ENCODE data around the gene FBXO46. TPM values are rescaled to one million over a fixed set of nuclear protein-coding genes. Genes with fewer than 3 reads are reported as not detected.

Gene FBXO46
- total and polyA plus RNA-seq, 2 donors (not counting 3 experiments of a cell fraction or from before 2014, with no cell fraction given) = 7.7 to 21.2 TPM

- FAIRE-seq (no peak), DNase-seq (ENCODE audit: low read depth, low spot score) (no peak)
- BruUV-seq (replicated peaks) = no TSS peak
- Histone ChIP-seq H3K4me3 (replicated peaks in 1 of 3; ENCODE audit: insufficient read depth in 1 of 3, low read depth in 1 of 3, low read length in 3 of 3) (no peak overlapping the region), H3K27ac (ENCODE audit: insufficient read depth, low read depth, low read length) (no peak overlapping the region), H3K4me2 (ENCODE audit: insufficient read depth, low read length) (no peak overlapping the region), H4K20me1 (replicated peaks; ENCODE audit: control insufficient read depth, extremely low read depth, insufficient read depth, low read length) (no peaks in the 10 kb centered on the region), H3K4me1 (ENCODE audit: control insufficient read depth, extremely low read depth, insufficient read depth, low read length) (no peaks in the 10 kb centered on the region), H3K9me3 (replicated peaks; ENCODE audit: control insufficient read depth, insufficient read depth, low read length) (no peaks in the 10 kb centered on the region), H3K9ac (replicated peaks; ENCODE audit: extremely low read depth, insufficient read depth, low read length) (no peak overlapping the region), H3K27me3 (ENCODE audit: control insufficient read depth in 2 of 2, insufficient read depth in 2 of 2, low read length in 2 of 2) (no peaks in the 10 kb centered on the region), H2AFZ (ENCODE audit: low read depth, low read length) (no peak overlapping the region), H3K79me2 (ENCODE audit: control insufficient read depth, insufficient read depth, low read length) (no peaks in the 10 kb centered on the region), H3K9me1 (replicated peaks; ENCODE audit: control insufficient read depth, extremely low read depth, insufficient read depth, low read length) (no peaks in the 10 kb centered on the region), H3K36me3 (ENCODE audit: control insufficient read depth in 2 of 2, extremely low read depth in 1 of 2, insufficient read depth in 2 of 2, low read length in 2 of 2) (peaks cover 0 to 3% of the 10 kb centered on the region in 2 experiments)
- intact Hi-C loops (cut with micrococcal nuclease) = no loop called here
- dilution Hi-C loops (cut with MboI; ENCODE audit: extremely low pct_ligation_motif_present, low sequenced_read_pairs) = no loop called here
- ChIA-PET CTCF (interaction anchor here (1.1 to 1.3 kb wide), 4 partner anchors 9 to 68 kb away, joined by 4 to 9 read pairs (median 6); partner anchors contain the start of genes QPCTL and SNRPD2), POLR2A (no interaction called here)
- no peak for TF ChIP-seq JUN (IDR thresholded peaks at IDR 0.05; ENCODE audit: borderline replicate concordance, insufficient read depth, insufficient read length, low read depth)
- TF ChIP-seq, protein P1, sequence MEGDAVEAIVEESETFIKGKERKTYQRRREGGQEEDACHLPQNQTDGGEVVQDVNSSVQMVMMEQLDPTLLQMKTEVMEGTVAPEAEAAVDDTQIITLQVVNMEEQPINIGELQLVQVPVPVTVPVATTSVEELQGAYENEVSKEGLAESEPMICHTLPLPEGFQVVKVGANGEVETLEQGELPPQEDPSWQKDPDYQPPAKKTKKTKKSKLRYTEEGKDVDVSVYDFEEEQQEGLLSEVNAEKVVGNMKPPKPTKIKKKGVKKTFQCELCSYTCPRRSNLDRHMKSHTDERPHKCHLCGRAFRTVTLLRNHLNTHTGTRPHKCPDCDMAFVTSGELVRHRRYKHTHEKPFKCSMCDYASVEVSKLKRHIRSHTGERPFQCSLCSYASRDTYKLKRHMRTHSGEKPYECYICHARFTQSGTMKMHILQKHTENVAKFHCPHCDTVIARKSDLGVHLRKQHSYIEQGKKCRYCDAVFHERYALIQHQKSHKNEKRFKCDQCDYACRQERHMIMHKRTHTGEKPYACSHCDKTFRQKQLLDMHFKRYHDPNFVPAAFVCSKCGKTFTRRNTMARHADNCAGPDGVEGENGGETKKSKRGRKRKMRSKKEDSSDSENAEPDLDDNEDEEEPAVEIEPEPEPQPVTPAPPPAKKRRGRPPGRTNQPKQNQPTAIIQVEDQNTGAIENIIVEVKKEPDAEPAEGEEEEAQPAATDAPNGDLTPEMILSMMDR (IDR thresholded peaks at IDR 0.05; ENCODE audit: extremely low read depth in 1 of 2, insufficient read depth in 1 of 2, low read depth in 1 of 2, low read length in 2 of 2) = no peak
- TF ChIP-seq FOS (IDR thresholded peaks at IDR 0.05; ENCODE audit: borderline replicate concordance, insufficient read depth, low read length) = no peak
- no peak for TF ChIP-seq POLR2A (IDR thresholded peaks at IDR 0.05; ENCODE audit: low read depth, low read length)
- no peak for TF ChIP-seq MAX (IDR thresholded peaks at IDR 0.05; ENCODE audit: insufficient read depth, insufficient read length)
- TF ChIP-seq GATA2 (IDR thresholded peaks at IDR 0.05; ENCODE audit: insufficient read depth, insufficient read length, low read depth, low read length) = no peak
- no peak for TF ChIP-seq MYC (IDR thresholded peaks at IDR 0.05; ENCODE audit: low read depth, low read length)
- no peak for TF ChIP-seq POLR2AphosphoS5 (IDR thresholded peaks at IDR 0.05; ENCODE audit: insufficient read depth, low read depth, low read length)
- no peak for TF ChIP-seq EZH2 (IDR thresholded peaks at IDR 0.05; ENCODE audit: borderline replicate concordance, low read depth, low read length, severe bottlenecking)
Observed at GRCh38 chr19:45701676-45702075, 29.0 kb downstream of the FBXO46 start.

Data from endothelial cell of umbilical vein (primary cell).